Daoy (cell line): ENCODE results near the gene CSK. TPM values are rescaled to one million over a fixed set of nuclear protein-coding genes. Genes with fewer than 3 reads are reported as not detected.

Experiments used
- DNase-seq: peaks from one replicate; pipeline ENCODE4 v3.0.0-alpha.2; 2015; ENCODE audit warnings: low read depth
- total RNA-seq: library from RNA; depleted of rRNA; stranded (reverse); fragments of >200 nt; shearing (Covaris generic); gene quantifications from 2 replicates; pipeline ENCODE4 v1.2.3, GENCODE V29; 2014

CSK gene
- total RNA-seq, 1 experiment from 2014 or later = 26.9 TPM

- DNase-seq = peak; percentile 88
These were observed 5.6 kb downstream of the CSK start for GRCh38 chr15:74787251-74788041.

GRCh38 chr15:74788042-74788682 lies 6.3 kb downstream of the CSK start:
- no peak for DNase-seq

DNA sequence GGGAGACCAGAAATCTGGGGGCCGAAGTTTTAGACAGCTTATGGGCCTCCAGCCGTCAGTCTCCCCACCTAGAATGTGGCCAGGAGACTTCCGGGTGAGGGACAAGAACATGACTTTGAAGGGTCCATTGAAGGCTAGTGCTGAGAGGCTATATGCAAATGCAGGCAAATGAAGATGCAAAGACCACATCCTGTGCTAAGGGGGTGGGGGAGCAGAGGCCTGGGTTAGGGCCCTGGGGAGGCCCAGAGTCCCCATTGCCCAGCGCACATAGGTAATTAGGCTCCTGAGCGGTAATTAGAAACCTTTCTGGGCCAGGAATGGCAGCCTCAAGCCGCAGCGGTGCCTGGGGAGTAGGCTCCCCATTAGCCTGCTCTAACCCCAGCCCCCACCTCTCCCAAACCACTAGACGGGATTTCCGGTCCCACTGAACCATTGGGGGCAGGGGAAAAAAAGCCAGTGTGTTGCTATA lies 6.8 kb downstream of the CSK start:
- DNase-seq = no peak

- DNase-seq = no peak
These were observed 7.3 kb downstream of the CSK start for GRCh38 chr15:74789171-74789631.

DNA sequence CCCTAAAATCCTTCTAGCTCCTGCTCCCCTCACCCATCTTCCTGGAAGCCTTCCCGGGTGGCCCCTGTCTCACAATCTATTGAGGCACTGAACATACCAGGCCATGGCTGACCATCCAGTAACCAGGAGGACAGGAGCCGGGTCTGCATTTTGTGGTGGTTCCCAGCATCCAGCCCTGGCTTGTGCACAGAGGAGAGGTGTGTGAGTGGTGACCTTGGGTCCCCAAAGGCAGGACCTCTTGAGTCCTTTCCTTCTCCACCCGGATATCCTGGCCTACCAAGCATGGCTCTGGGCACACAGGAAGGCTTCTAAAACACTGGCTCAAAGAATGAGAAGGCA lies 7.8 kb downstream of the CSK start:
- DNase-seq = no peak

DNA sequence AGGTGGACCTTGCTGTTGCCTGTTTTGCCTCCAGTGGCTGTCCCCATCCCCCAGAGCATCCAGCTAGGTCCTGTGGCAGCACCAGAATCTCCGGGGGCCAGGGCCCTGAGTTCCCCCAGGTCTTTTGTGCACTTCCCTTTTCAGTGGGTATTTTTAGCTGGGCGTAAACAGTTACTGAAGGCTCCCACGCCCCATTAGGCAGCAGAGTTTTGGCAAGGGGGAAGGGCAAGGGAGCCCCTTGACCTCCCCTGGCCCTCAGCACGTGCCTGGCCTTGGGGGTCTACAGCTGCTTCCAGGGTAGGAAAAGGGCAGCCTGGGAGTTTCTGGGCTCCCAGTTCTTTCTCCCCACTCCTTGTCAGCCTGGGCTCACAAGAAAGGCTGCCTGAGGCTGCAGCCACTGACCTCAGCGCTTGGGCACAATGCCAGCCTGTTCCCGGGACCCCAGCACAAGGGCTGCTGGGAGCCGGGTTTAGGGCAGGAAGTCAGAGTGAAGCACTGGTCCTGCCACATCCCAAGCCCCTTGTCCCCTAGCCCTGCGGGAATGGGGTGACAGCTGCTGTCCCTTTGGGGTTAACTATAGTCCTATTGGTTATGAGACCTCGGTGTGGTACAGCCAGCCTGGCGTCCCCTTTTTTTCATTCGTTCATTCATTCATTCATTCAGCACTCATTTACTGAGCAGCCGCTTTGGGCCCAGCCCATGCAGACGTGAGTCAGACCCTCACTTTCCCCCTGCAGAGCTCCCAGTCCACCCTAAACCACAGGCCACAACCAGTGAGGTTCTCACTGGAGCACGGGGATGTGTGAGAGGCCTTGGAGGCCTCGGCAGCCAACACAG lies 8.4 kb downstream of the CSK start:
- peak; percentile 96 for DNase-seq

- no peak for DNase-seq
These were observed 9.1 kb downstream of the CSK start for GRCh38 chr15:74791007-74791406.

GRCh38 chr15:74791667-74792066 lies 9.8 kb downstream of the CSK start:
- no peak for DNase-seq

GRCh38 chr15:74792227-74793016 lies 10.5 kb downstream of the CSK start:
- no peak for DNase-seq

GRCh38 chr15:74793135-74794028 lies 11.5 kb downstream of the CSK start:
- no peak for DNase-seq

DNA sequence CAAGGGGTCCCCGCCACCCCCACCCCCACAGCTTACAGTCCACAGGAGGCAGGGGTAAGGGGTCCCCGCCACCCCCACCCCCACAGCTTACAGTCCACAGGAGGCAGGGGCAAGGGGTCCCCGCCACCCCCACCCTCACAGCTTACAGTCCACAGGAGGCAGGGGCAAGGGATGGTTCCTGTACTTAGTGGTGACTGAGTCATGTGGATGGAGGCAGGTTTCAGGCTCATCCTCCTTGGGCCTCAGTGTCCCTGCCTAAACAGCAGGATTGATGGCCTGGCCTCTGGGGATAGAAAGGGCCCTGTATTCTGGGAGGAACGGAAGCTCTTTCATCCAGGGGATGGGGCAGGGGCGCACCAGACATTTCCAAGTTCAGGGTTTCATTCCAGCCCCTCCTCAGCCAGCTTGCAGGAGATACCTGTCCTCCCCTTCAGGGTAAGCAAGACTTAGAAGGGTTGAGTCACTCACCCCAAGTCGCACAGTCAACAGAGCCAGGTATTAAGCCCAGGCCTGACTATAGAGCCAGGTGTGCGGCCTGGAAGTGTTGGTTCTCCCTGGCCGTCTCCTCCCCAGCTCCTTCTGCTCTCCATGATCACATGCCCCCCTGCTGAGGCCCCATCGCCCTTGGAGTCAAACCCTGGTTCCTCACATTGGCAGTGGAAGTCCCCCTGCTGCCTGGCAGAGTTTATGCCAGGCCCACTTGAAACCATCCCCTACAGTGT lies 12.5 kb downstream of the CSK start:
- DNase-seq = no peak

DNA sequence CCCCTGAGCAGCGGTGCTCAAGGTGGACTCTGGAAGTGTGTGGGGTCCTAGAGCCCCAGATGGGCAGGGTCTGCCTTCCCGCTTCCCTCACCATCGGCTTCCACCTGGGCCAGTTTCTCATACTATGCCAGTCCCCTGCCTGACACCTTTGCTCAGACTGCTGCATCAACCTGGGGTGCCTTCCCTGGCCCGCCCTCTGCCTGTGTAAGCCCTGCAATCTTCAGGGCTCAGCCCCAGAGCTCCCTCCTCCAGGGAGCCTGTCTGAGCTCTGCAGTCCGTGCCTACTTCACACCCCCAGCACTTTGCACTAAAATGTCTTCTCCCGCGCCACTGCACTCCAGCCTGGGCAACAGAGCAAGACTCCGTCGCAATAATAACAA lies 13.1 kb downstream of the CSK start:
- DNase-seq = no peak

GRCh38 chr15:74795966-74796625 lies 14.2 kb downstream of the CSK start:
- DNase-seq = no peak

DNA sequence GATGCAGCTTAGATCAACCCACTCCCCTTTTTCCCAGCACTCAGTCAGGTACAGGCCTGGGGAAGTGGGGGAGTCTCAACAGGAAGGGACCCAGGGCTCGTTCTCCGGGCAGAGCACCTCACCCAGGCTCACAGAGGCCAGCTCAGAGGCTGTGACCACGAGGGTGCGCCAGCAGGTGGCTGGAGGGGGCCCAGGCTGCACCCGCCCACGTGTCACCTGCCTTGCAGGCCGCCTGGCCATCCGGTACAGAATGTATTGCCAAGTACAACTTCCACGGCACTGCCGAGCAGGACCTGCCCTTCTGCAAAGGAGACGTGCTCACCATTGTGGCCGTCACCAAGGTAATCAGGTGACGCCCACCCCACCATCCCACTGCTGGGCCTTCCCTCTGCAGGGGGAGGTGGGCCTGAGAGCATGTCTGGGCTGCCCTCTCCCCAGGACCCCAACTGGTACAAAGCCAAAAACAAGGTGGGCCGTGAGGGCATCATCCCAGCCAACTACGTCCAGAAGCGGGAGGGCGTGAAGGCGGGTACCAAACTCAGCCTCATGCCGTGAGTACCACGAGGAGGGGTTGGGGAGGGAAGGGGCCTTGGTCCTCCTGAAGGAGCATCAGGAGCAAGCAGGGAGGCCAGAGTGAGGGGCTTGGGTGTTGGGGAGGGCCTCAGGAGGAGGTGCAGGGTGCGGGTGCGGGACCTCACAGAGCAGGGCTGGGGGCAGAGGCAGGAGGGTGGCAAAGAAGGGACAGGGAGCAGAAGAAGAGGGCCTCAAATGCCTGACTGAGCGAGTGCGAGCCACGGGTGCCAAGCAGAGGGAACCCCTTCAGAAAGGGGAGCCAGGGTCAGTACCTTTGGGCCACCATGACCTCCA lies 16.7 kb downstream of the CSK start:
- DNase-seq = no peak

- no peak for DNase-seq
These were observed 17.5 kb downstream of the CSK start for GRCh38 chr15:74799255-74799855.

DNA sequence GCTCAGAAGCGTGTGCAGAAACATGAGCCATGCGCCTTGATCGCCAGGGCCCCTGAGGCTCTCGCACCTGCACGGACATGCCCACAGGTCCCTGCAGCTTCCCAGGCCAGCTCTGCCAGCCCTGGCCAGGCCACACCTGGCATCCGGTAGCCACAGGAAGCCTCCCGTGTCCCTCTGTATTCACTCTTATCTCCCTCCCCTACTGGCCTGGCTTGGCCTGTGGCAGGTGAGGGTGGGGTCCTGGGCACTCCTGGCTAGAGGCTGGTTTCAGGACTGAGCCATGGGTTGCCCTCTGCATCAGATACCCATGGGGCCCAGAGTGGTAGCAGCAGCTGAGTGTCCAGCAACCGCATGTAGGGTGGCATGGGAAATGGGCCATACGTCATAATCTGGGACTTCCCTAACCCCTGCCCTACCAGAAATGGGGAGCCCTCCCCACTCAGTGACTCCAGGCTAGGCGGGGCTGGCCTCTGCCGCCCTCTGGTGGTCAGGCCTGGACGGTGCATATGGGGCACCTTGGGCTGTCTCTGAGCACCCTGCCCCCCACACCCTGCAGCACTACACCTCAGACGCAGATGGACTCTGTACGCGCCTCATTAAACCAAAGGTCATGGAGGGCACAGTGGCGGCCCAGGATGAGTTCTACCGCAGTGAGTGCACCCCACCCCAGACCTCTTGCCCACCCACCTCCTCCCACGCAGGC lies 18.1 kb downstream of the CSK start:
- DNase-seq = peak; percentile 84

DNA sequence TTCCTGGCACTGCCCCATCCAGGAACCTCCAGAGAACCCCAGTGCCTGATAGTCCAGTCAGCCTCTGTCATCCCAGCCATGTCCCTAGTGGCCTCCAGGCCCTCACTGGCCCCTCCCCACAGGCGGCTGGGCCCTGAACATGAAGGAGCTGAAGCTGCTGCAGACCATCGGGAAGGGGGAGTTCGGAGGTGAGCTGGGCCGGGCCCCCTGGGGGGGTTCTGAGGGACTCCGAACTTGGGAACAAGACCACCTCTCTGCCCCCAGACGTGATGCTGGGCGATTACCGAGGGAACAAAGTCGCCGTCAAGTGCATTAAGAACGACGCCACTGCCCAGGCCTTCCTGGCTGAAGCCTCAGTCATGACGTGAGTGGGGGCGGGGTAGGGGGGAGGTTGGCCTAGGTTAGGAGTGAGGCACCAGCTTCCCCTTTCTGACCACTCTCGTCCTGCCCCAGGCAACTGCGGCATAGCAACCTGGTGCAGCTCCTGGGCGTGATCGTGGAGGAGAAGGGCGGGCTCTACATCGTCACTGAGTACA lies 18.7 kb downstream of the CSK start:
- DNase-seq = no peak
